Right lobe of liver (tissue), 6 donors: ENCODE measurements around the gene C20orf204. TPM values are rescaled to one million over a fixed set of nuclear protein-coding genes. Genes with fewer than 3 reads are reported as not detected.

ENCODE experiments used
- ATAC-seq, 4 donors: fragments of 200-7000 bp; cut with Tn5 transposase; one replicate each; pipeline ENCODE4 v1.9.1; 2020; ENCODE audit warnings: mild to moderate bottlenecking in 4 of 4, moderate library complexity in 4 of 4
- DNase-seq, 3 donors: peaks; one replicate each; pipeline ENCODE4 v3.0.0-alpha.2; 2020
- H3K27ac ChIP-seq, 3 donors: fragments of 200-600 bp; one replicate each; pipeline ENCODE4 v1.8.0; 2022
- H3K27me3 ChIP-seq, 2 donors: fragments of 200-600 bp; one replicate each; pipeline ENCODE4 v1.8.0; 2022
- H3K36me3 ChIP-seq, 4 donors: fragments of 200-600 bp; sonication (generic) in 1 of 4; one replicate each; pipeline versions ENCODE4 v1.5.1 to v1.8.0; 2017 to 2022; ENCODE audit warnings: control low read depth in 1 of 4
- H3K4me1 ChIP-seq, 4 donors: fragments of 200-600 bp; sonication (generic) in 1 of 4; one replicate each; pipeline versions ENCODE4 v1.5.1 to v1.8.0; 2017 to 2022; ENCODE audit warnings: control low read depth in 1 of 4
- H3K4me3 ChIP-seq, 3 donors: fragments of 200-600 bp; one replicate each; pipeline ENCODE4 v1.8.0; 2022
- H3K9me3 ChIP-seq, 4 donors: fragments of 200-600 bp; sonication (generic) in 1 of 4; one replicate each; pipeline versions ENCODE4 v1.5.1 to v1.8.0; 2017 to 2022; ENCODE audit warnings: control low read depth in 1 of 4
- CTCF ChIP-seq, 4 donors: fragments of 200-600 bp in 3 of 4; fragments of 450-650 bp in 1 of 4; IDR thresholded peaks; one replicate each; pipeline versions ENCODE4 v1.5.1 to v1.8.0; 2016 to 2022; ENCODE audit warnings: antibody characterized with exemption in 4 of 4, mild to moderate bottlenecking in 2 of 4
- POLR2A ChIP-seq: fragments of 450-650 bp; IDR thresholded peaks from one replicate; pipeline ENCODE4 v1.6.1; 2017; ENCODE audit warnings: antibody characterized with exemption, mild to moderate bottlenecking
- WGBS: methylation state at CpG from one replicate; pipeline ENCODE4 v1.1.6; 2018; ENCODE audit warnings: low coverage, low lambda C conversion rate; ENCODE audit not compliant: insufficient coverage; ENCODE audit errors: missing lambda C conversion rate; 5-methylcytosine and 5-hydroxymethylcytosine counted together
- intact Hi-C, 2 donors: fragments of 100-400 bp; cut with DNase I; formaldehyde crosslinking; loops; one replicate each; pipeline versions ENCODE4 v1.11.2 to v1.14.1; 2022
- total RNA-seq, 6 experiments: library from RNA; depleted of rRNA in 2 of 6; stranded (reverse); fragments of >200 nt in 2 of 6; fragmentation: NEBNext Ultra II Directional in 3 of 6; extraction: Animal tissue kit (Norgen Biotek cat#: 25700) in 3 of 6; gene quantifications; one replicate each; pipeline versions ENCODE4 v1.1.0 to v1.2.4, GENCODE V29; 2016 to 2023
- donor health status: DM: no; HTN: yes; CAD: no.
- donor health status: DM: no; HTN: no; CAD: no.
- donor health status: DM: no; HTN: no; CAD: no.
- donor health status: DM: no; HTN: yes; CAD: no.
- donor health status: DM: no; HTN: yes; CAD: no.

Gene C20orf204
- total RNA-seq, 6 experiments from 2014 or later, result 0.29 to 1.1 (median 0.44) TPM; not detected in 1

DNA sequence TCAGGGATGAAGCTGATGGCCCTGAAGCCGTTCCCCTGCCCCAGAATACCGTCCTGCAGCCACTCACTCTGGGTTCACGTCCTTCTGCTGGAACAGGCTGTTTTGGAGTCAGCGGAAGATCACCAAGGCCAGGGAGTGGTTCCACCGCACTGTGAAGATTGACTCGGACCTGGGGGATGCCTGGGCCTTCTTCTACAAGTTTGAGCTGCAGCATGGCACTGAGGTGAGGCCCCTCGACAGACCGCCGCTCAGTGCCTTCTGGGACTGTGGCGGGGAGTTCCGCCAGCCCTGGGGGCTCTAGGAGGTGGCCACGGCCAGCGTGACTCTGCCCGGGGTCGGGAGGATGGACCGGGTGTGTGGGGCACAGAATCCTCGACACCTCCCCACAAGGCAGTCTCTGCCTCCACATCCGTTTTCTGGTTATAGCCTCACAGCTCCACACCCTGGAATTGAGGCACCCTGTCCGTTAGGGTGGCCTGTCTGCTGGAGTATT, 4.1 kb upstream of the C20orf204 start:
- Histone ChIP-seq H3K4me3 (no peak overlapping the region), H3K27ac (no peak overlapping the region), H3K4me1 (no peaks in the 10 kb centered on the region), H3K27me3 (no peaks in the 10 kb centered on the region), H3K36me3 (peaks cover 0 to 56% (median 28%) of the 10 kb centered on the region in 4 donors), H3K9me3 (no peaks in the 10 kb centered on the region)
- intact Hi-C loops, result no loop called here
- no CpG with 5 or more reads among the region's 19 CpGs for WGBS
- DNase-seq (no peak), ATAC-seq (no peak)
- no peak for TF ChIP-seq CTCF (IDR thresholded peaks at IDR 0.05)
- no peak for TF ChIP-seq POLR2A

DNA sequence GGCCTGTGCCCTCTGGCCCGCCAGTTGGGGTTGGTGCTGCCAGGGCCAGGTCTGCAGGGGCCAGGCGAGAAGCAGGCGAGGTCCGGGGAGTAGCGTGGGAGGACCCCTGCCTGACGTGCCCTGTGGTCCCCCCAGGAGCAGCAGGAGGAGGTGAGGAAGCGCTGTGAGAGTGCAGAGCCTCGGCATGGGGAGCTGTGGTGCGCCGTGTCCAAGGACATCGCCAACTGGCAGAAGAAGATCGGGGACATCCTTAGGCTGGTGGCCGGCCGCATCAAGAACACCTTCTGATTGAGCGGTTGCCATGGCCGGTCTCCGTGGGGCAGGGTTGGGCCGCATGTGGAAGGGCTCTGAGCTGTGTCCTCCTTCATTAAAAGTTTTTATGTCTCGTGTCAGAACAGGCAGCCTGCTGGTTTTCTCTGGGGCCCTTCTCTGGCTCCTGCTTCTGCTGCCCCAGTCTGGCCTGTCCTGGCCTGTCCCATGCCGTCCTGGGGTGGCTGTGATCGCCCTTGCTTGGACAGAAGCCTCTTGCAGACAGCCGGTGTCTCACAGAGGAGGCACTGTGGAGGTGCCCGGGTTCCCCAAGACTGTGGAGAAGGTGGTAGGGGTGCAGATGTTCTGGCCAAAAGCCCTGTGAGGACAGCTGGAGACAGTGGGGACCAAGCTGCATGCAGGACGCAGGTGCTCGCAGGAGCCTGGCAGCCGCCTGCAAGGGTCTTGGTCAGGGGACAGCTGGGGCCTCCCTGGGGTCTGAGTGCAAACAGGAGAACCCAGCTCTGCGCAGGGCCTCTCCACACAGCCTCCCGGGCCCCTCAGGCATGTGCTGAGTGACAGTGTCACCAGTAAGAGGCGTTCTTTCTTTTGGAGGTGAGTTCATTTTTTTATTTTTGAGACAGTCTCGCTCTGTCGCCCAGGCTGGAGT, 3.0 kb upstream of the C20orf204 start:
- H3K36me3 ChIP-seq, result peaks cover 0 to 45% (median 19%) of the 10 kb centered on the region in 4 donors
- H3K27ac ChIP-seq, result no peak overlapping the region
- intact Hi-C loops, result no loop called here
- no peaks in the 10 kb centered on the region for H3K27me3 ChIP-seq
- no peak for DNase-seq
- 72% methylated on average over 3 of the region's 31 CpGs for WGBS
- no peak for TF ChIP-seq CTCF (IDR thresholded peaks at IDR 0.05)
- TF ChIP-seq POLR2A, result no peak
- ATAC-seq, result no peak
- H3K4me1 ChIP-seq, result peaks cover 0 to 3% (median 0%) of the 10 kb centered on the region in 4 donors
- no peaks in the 10 kb centered on the region for H3K9me3 ChIP-seq
- no peak overlapping the region for H3K4me3 ChIP-seq

DNA sequence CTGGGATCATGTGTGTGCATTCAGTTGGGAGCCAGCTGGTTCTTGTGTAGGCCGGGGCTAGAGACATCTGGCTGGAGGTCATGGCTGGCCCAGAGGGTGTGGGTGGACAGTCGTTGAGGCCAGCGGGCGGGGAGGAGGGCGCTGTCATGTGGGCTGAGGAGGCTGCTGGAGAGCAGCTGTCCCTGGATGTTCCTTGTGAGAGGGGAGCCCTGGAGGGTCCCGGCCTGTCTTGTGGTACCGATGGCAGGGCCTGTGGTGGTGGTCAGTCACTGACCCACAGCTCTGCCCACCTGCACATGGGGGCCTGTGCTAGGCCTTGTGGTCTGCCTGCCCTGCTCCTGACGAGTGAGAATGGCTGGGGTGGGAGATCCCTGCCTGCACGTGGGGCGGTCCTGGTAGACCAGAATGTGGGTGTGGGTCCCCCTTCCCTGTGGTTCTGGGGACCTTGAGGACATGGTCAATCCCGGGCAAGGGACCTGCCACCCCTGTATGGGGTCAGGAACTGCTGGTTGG, 1.9 kb upstream of the C20orf204 start:
- TF ChIP-seq CTCF (IDR thresholded peaks at IDR 0.05), result no peak
- H3K27ac ChIP-seq, result no peak overlapping the region
- DNase-seq (no peak), ATAC-seq (no peak)
- no peaks in the 10 kb centered on the region for H3K27me3 ChIP-seq
- no peak overlapping the region for H3K4me3 ChIP-seq
- peaks cover 0 to 3% (median 0%) of the 10 kb centered on the region in 4 donors for H3K4me1 ChIP-seq
- H3K9me3 ChIP-seq, result no peaks in the 10 kb centered on the region
- H3K36me3 ChIP-seq, result peaks cover 0 to 35% (median 14%) of the 10 kb centered on the region in 4 donors
- intact Hi-C loops, result no loop called here
- 82% methylated on average over 4 of the region's 11 CpGs for WGBS

DNA sequence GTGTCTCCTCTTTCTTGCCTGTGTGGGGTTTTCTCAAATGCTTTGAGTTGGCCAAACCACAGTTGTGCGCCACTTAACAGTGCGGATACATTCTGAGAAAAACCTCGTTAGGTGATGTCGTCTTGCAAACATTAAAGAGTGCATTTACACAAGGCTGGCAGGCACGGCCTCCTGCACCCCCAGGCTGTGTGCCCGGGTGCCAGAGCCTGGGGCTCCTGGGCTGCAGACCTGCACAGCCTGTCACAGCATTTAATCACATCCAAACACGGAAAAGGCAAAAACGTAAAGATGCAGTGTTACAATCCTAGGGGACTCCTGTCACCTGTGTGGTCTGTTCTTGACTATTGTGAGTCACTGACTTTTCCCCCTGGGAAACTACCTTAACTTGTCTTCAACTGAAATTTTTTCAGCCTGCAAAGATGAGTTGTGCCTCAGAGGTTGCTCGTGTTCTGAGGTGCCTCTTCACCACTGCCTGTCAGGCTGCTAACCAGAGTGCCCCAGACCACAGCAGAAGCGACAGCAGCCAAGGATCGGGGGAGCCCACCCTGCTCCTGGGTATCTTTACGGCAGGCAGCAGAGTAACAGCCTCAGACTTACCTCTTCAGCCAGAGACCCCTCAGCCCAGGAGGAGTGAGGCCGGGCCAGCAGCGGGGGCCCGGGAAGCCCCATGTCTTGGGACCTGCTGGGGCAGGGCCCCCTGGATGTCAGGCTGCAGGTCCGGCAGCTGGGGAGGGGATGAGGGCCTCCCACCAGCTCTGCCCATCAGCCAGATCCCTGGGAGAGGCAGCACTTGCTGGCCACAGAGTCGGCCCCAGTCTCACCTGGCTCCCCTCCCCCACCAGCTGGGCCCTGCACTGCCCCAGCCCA, 683 bp upstream of the C20orf204 start:
- DNase-seq (no peak), ATAC-seq (no peak)
- WGBS, result 17% methylated on average over 2 of the region's 17 CpGs
- Histone ChIP-seq H3K36me3 (peaks cover 0 to 23% (median 6%) of the 10 kb centered on the region in 4 donors), H3K4me3 (no peak overlapping the region), H3K4me1 (peaks cover 0 to 7% (median 0%) of the 10 kb centered on the region in 4 donors), H3K27ac (no peak overlapping the region), H3K27me3 (no peaks in the 10 kb centered on the region), H3K9me3 (no peaks in the 10 kb centered on the region)
- TF ChIP-seq CTCF (IDR thresholded peaks at IDR 0.05) (no peak), POLR2A (no peak)
- intact Hi-C loops, result no loop called here
